ENCODE results near the gene PHYKPL. TPM values are rescaled to one million over a fixed set of nuclear protein-coding genes. Genes with fewer than 3 reads are reported as not detected.

The PHYKPL gene
- polyA plus RNA-seq, 1 donor (not counting 4 experiments of a cell fraction or from before 2014, with no cell fraction given) = 38.8 TPM

DNA sequence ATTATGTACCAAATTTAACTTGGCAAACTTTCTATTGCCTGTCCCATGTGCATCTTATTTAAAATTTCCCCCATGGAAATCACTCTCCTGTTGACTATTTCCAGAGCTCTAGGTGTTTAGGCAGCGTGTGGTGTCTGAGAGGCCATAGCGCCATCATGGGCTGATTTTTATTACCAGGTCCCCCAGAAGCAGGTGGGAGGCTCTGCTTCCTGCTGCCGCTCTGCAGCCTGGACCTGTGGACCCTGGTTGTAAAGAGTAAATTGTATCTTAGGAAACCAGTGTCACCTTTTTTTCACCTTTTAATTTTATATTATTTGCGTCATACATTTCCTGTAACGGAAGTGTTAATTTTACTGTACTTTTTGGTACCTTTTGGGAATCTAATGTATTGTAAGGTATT lies 21.9 kb downstream of the PHYKPL start:
- Histone ChIP-seq H2AFZ (ENCODE audit: control insufficient read depth, low read length) (no peak overlapping the region), H3K4me3 (ENCODE audit: control insufficient read depth in 2 of 3, extremely low read depth in 1 of 3, insufficient read depth in 2 of 3, low read depth in 1 of 3, low read length in 3 of 3) (no peak overlapping the region), H3K9me1 (ENCODE audit: control insufficient read depth, extremely low read depth, insufficient read depth, low read length) (peaks cover 15% of the 10 kb centered on the region), H3K27me3 (ENCODE audit: control insufficient read depth, extremely low read depth, insufficient read depth, low read length) (no peaks in the 10 kb centered on the region), H3K36me3 (ENCODE audit: control insufficient read depth in 2 of 2, extremely low read depth in 1 of 2, insufficient read depth in 2 of 2, low read length in 2 of 2) (peaks cover 56 to 66% of the 10 kb centered on the region in 2 experiments), H4K20me1 (ENCODE audit: control insufficient read depth, extremely low read depth, insufficient read depth, low read length) (peaks cover 55% of the 10 kb centered on the region), H3K4me1 (ENCODE audit: control insufficient read depth, extremely low read depth, insufficient read depth, low read length) (peaks cover 15% of the 10 kb centered on the region), H3K27ac (ENCODE audit: control insufficient read depth, insufficient read depth, low read length) (no peak overlapping the region), H3K79me2 (ENCODE audit: control insufficient read depth, insufficient read depth, low read length) (peaks cover 31% of the 10 kb centered on the region), H3K9ac (ENCODE audit: control insufficient read depth, extremely low read depth, insufficient read depth, low read length) (no peak overlapping the region), H3K9me3 (ENCODE audit: control insufficient read depth, low read depth, low read length) (no peaks in the 10 kb centered on the region), H3K4me2 (ENCODE audit: control insufficient read depth, extremely low read depth, insufficient read depth, low read depth, low read length) (no peak overlapping the region)
- dilution Hi-C loops (cut with MboI; ENCODE audit: extremely low pct_ligation_motif_present, low sequenced_read_pairs) = no loop called here
- FAIRE-seq (no peak), DNase-seq (ENCODE audit: low read depth, low spot score) (no peak)
- TF ChIP-seq CTCF (optimal IDR thresholded peaks at IDR 0.05 in 1 of 3, IDR thresholded peaks at IDR 0.05 in 1 of 3, conservative IDR thresholded peaks at IDR 0.05 in 1 of 3; ENCODE audit: extremely low read depth in 1 of 3, insufficient read depth in 2 of 3, low read length in 3 of 3) (no peak), EZH2 (IDR thresholded peaks at IDR 0.05; ENCODE audit: low read length) (no peak)

- Histone ChIP-seq H3K27ac (ENCODE audit: control insufficient read depth, insufficient read depth, low read length) (no peak overlapping the region), H3K9me1 (ENCODE audit: control insufficient read depth, extremely low read depth, insufficient read depth, low read length) (peaks cover 15% of the 10 kb centered on the region), H3K79me2 (ENCODE audit: control insufficient read depth, insufficient read depth, low read length) (peaks cover 36% of the 10 kb centered on the region), H3K36me3 (ENCODE audit: control insufficient read depth in 2 of 2, extremely low read depth in 1 of 2, insufficient read depth in 2 of 2, low read length in 2 of 2) (peaks cover 53 to 70% of the 10 kb centered on the region in 2 experiments), H3K9me3 (ENCODE audit: control insufficient read depth, low read depth, low read length) (no peaks in the 10 kb centered on the region), H3K4me3 (ENCODE audit: control insufficient read depth in 2 of 3, extremely low read depth in 1 of 3, insufficient read depth in 2 of 3, low read depth in 1 of 3, low read length in 3 of 3) (no peak overlapping the region), H3K9ac (ENCODE audit: control insufficient read depth, extremely low read depth, insufficient read depth, low read length) (no peak overlapping the region), H3K4me2 (ENCODE audit: control insufficient read depth, extremely low read depth, insufficient read depth, low read depth, low read length) (no peak overlapping the region), H3K27me3 (ENCODE audit: control insufficient read depth, extremely low read depth, insufficient read depth, low read length) (no peaks in the 10 kb centered on the region), H2AFZ (ENCODE audit: control insufficient read depth, low read length) (no peak overlapping the region), H4K20me1 (ENCODE audit: control insufficient read depth, extremely low read depth, insufficient read depth, low read length) (peaks cover 60% of the 10 kb centered on the region), H3K4me1 (ENCODE audit: control insufficient read depth, extremely low read depth, insufficient read depth, low read length) (peaks cover 16% of the 10 kb centered on the region)
- no peak for TF ChIP-seq CTCF (optimal IDR thresholded peaks at IDR 0.05 in 1 of 3, IDR thresholded peaks at IDR 0.05 in 1 of 3, conservative IDR thresholded peaks at IDR 0.05 in 1 of 3; ENCODE audit: extremely low read depth in 1 of 3, insufficient read depth in 2 of 3, low read length in 3 of 3)
- no peak for TF ChIP-seq EZH2 (IDR thresholded peaks at IDR 0.05; ENCODE audit: low read length)
- FAIRE-seq = no peak
- dilution Hi-C loops (cut with MboI; ENCODE audit: extremely low pct_ligation_motif_present, low sequenced_read_pairs) = no loop called here
- DNase-seq (ENCODE audit: low read depth, low spot score) = no peak
These were observed 22.5 kb downstream of the PHYKPL start for GRCh38 chr5:178210073-178210535.
